EL (cell line): ENCODE measurements around the gene PAPPA.
A peak's percentile ranks its signal among the peaks of the same experiment; 100 is the strongest.

Experiments
- DNase-seq: peaks from one replicate; pipeline ENCODE4 v3.0.0-alpha.2; 2016

Gene PAPPA

GRCh38 chr9:116355153-116355921, 201.7 kb downstream of the PAPPA start:
- no peak for DNase-seq

GRCh38 chr9:116358251-116358650, 204.7 kb downstream of the PAPPA start:
- no peak for DNase-seq

GRCh38 chr9:116360016-116360415, 206.4 kb downstream of the PAPPA start:
- DNase-seq, result no peak

GRCh38 chr9:116360989-116361388, 207.4 kb downstream of the PAPPA start:
- no peak for DNase-seq

GRCh38 chr9:116361547-116361946, 208.0 kb downstream of the PAPPA start:
- DNase-seq, result no peak

GRCh38 chr9:116362493-116362892, 208.9 kb downstream of the PAPPA start:
- no peak for DNase-seq

- DNase-seq, result peak; percentile 70
Observed at GRCh38 chr9:116365056-116365471, 211.5 kb downstream of the PAPPA start.

- DNase-seq, result no peak
Observed at GRCh38 chr9:116366241-116366640, 212.7 kb downstream of the PAPPA start.

- no peak for DNase-seq
Observed at GRCh38 chr9:116368680-116369079, 215.1 kb downstream of the PAPPA start.

GRCh38 chr9:116369706-116370105, 216.1 kb downstream of the PAPPA start:
- DNase-seq, result no peak

GRCh38 chr9:116370556-116370955, 217.0 kb downstream of the PAPPA start:
- no peak for DNase-seq

- no peak for DNase-seq
Observed at GRCh38 chr9:116372081-116372673, 218.6 kb downstream of the PAPPA start.

GRCh38 chr9:116372786-116373185, 219.2 kb downstream of the PAPPA start:
- no peak for DNase-seq

- DNase-seq, result peak; percentile 79
Observed at GRCh38 chr9:116377179-116377798, 223.7 kb downstream of the PAPPA start.

GRCh38 chr9:116378873-116379272, 225.3 kb downstream of the PAPPA start:
- DNase-seq, result no peak

- DNase-seq, result no peak
Observed at GRCh38 chr9:116379821-116380220, 226.2 kb downstream of the PAPPA start.

GRCh38 chr9:116380496-116380995, 227.0 kb downstream of the PAPPA start:
- DNase-seq, result no peak

- no peak for DNase-seq
Observed at GRCh38 chr9:116381350-116381749, 227.8 kb downstream of the PAPPA start.

- DNase-seq, result no peak
Observed at GRCh38 chr9:116382053-116382452, 228.5 kb downstream of the PAPPA start.

- DNase-seq, result no peak
Observed at GRCh38 chr9:116383133-116383532, 229.5 kb downstream of the PAPPA start.

- no peak for DNase-seq
Observed at GRCh38 chr9:116383936-116384335, 230.3 kb downstream of the PAPPA start.

- peak; percentile 28 for DNase-seq
Observed at GRCh38 chr9:116387934-116388698, 234.5 kb downstream of the PAPPA start.
